PFSK-1 (cell line): ENCODE data around the gene MRPL33.

Experiments used
- FOXP2 ChIP-seq: optimal IDR thresholded peaks from 2 replicates; pipeline ENCODE3; 2011; ENCODE audit warnings: borderline replicate concordance, control low read depth, inconsistent platforms; ENCODE audit not compliant: insufficient read depth; ENCODE audit errors: extremely low read length, extremely low read depth
- POLR2AphosphoS5 ChIP-seq: IDR thresholded peaks from 2 replicates; pipeline ENCODE4 v1.6.1; 2012; ENCODE audit warnings: low read depth, mild to moderate bottlenecking, control low read depth, low read length, moderate library complexity
- REST ChIP-seq, 2 experiments: IDR thresholded peaks; 2 replicates each; pipeline versions ENCODE4 v1.6.1 to v1.8.0; 2011 to 2012; ENCODE audit warnings: low read depth in 2 of 2, low read length in 2 of 2, control low read depth in 1 of 2, inconsistent platforms in 1 of 2, mild to moderate bottlenecking in 1 of 2, moderate library complexity in 1 of 2; ENCODE audit not compliant: insufficient read depth in 1 of 2
- SIN3A ChIP-seq: IDR thresholded peaks from 2 replicates; pipeline ENCODE4 v1.6.1; 2012; ENCODE audit warnings: mild to moderate bottlenecking, low read length, moderate library complexity, borderline replicate concordance; ENCODE audit not compliant: insufficient read depth
- TAF1 ChIP-seq: IDR thresholded peaks from 2 replicates; pipeline ENCODE4 v1.6.1; 2012; ENCODE audit warnings: low read length, control low read depth, borderline replicate concordance; ENCODE audit not compliant: insufficient read depth

Gene MRPL33

GRCh38 chr2:27756544-27757498, 14.7 kb upstream of the MRPL33 start:
- no peak for TF ChIP-seq SIN3A
- no peak for TF ChIP-seq TAF1
- TF ChIP-seq REST (IDR thresholded peaks at IDR 0.05; ENCODE audit: insufficient read depth in 1 of 2, low read depth in 2 of 2, low read length in 2 of 2) = no peak
- no peak for TF ChIP-seq FOXP2

GRCh38 chr2:27762951-27763906, 8.3 kb upstream of the MRPL33 start:
- TF ChIP-seq POLR2AphosphoS5 = no peak
- TF ChIP-seq TAF1 = no peak
- TF ChIP-seq FOXP2 = no peak
- no peak for TF ChIP-seq SIN3A
- TF ChIP-seq REST (IDR thresholded peaks at IDR 0.05; ENCODE audit: insufficient read depth in 1 of 2, low read depth in 2 of 2, low read length in 2 of 2) = no peak

GRCh38 chr2:27763907-27764267, 7.6 kb upstream of the MRPL33 start:
- TF ChIP-seq REST (IDR thresholded peaks at IDR 0.05; ENCODE audit: insufficient read depth in 1 of 2, low read depth in 2 of 2, low read length in 2 of 2) (no peak), SIN3A (no peak), FOXP2 (no peak), POLR2AphosphoS5 (no peak), TAF1 (no peak)

- no peak for TF ChIP-seq TAF1
These were observed 5.8 kb upstream of the MRPL33 start for GRCh38 chr2:27765621-27766286.

GRCh38 chr2:27766287-27766661, 5.2 kb upstream of the MRPL33 start:
- TF ChIP-seq POLR2AphosphoS5 = no peak
- TF ChIP-seq FOXP2 = no peak
- TF ChIP-seq TAF1 = no peak
- TF ChIP-seq REST (IDR thresholded peaks at IDR 0.05; ENCODE audit: insufficient read depth in 1 of 2, low read depth in 2 of 2, low read length in 2 of 2) = no peak
- no peak for TF ChIP-seq SIN3A
